DMS53 (cell line): ENCODE results near the gene SLC28A1.
A peak's percentile ranks its signal among the peaks of the same experiment; 100 is the strongest.
"Not testable (repeated sequence)": the region's sequence is repeated elsewhere in the genome, so short reads cannot be mapped to it uniquely, and the experiment has no call there.

Source experiments
- DNase-seq: peaks from one replicate; lab custom pipeline; 2025; lab: John Stamatoyannopoulos, UW

SLC28A1 gene

GRCh38 chr15:84862214-84862975 is 22.1 kb upstream of the SLC28A1 start:
- no peak for DNase-seq

DNA sequence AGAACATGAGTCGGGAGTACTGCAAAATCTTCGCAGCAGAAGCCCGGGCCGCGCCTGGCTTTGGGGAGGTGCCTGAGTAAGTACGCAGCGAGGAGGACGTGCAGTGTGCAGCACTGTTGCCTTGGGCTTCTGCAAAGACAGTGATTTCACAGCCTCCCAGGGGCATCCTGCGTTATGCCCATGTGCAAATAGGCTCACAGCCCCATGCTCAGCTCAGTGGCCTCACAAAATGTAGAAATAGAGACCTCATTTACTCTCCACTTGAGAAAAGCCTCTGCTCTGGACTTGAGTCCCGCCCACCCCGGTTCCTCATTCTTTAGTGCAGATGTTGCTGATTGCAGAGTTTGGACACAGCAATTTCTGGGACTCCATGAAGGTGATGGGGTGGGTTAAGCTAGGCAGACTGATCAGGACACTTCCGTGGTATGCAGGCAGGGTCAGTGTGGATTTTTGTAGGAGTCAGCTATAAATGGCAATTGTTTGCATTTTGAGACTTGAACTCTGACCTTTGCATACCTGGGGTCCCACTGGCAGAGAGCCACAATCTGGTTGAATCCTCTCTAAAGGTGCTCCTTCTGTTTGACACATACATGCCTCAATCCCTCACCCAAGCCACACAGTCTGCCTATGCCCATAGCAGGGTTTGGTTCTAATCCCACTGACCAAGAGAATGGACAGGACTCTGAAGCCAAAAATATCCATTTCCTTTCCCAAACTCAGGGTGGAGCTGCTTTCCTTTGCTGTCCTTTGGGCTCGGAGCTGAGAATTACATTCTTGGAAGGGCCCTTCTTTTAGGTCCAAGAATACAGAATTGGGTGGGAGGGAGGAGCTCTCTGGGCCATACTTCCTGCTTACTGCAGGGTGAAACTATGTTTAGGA is 20.7 kb upstream of the SLC28A1 start:
- DNase-seq: no peak

DNA sequence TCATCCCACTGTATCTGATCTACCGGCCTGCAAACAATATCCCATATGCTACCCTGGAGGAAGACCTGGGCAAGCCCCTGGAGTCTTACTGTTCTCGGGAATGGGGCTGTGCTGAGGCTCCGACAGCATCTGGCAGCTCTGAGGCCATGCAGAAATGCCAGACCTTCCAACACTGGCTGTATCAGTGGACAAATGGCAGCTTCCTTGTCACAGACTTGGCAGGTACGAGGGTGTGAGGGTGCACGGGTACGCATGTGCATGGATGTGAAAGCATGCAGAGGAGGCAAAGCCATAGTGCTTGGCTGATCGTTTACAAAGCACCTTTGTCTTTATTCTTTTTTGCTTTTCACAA is 20.0 kb upstream of the SLC28A1 start:
- no peak for DNase-seq

GRCh38 chr15:84865074-84865569 is 19.3 kb upstream of the SLC28A1 start:
- DNase-seq: no peak

- DNase-seq: no peak
Observed at GRCh38 chr15:84868037-84868880, 16.2 kb upstream of the SLC28A1 start.

- no peak for DNase-seq
Observed at GRCh38 chr15:84869510-84869909, 15.0 kb upstream of the SLC28A1 start.

DNA sequence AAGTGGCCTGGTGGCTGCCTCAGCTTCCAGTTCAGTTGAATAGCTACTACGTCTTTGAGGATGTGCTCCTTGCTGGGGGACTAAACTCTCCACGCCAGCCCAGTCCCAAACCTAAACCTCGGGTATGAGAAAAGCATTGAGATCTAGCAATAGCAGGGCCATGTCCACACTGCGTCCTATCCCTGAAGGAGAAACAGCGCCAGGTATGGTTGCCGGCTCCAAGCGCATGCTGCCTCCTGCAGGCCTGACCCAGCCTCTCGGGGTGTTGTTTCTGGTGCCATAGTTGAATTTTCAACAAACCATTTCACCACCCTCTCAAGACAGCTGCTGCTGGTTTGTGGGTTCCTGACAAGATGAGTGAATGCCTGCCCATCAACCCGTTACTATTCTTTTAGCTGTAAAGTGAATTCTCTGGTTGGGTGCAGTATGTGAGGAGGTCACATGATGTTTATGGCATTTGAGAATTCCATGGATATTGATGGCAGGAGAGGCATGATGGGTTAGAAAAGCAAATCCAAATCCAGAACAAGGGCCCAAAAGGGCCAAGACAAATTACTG is 13.0 kb upstream of the SLC28A1 start:
- no peak for DNase-seq

DNA sequence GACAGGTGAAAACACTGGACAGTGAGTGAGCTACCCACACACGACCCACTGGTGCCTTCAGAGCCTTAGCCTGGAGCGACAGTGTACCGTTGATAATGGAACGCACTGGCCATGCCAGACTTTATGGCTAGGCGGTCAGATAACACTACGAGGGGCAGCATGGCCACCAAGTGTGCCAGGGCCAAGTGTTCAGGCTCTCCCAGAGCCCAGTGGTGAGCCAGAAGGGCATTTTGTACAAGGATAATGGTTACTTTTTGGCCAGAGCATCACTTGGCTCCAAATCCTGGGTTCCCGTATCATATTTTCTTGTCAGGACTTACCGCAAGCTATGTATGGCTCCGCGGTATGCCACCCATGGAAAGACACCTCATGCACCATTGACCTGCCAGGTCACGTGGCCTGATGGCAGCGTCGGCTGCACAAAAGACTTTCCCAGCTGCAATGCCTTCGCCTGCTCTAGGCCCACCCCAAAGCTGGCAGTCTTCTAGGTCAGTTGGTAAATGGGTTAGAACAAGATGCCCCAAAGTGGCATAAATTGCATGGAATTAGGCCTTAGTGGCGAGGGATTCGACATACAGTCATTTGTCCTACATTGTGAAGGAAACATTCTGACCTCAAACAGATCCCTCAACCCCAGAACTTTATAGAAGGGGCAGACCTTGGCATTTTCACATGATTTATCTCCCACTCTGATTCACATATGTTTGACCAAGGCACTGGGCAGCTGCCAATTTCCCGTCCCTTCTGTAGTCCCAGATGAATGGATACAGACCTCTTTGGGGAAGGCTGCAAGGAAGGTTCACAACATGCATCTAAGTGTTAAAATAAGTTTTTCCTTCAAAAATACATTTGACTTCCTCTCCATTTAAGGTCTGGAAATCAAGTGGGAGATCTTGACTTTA is 12.2 kb upstream of the SLC28A1 start:
- DNase-seq: no peak

DNA sequence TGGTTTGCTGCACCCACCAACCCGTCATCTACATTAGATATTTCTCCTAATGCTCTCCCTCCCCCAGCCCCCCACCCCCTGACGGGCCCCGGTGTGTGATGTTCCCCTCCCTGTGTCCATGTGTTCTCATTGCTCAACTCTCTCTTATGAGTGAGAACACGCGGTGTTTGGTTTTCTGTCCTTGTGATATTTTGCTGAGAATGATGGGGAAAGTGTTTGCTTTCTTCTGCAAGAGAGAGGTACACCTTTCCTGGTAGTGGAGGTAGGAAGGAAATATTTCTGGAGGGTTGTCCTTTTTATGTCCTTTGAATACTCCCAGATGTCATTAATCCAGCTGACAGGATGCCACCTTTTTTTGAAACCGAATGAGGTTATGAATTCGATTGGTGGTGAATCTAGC is 10.5 kb upstream of the SLC28A1 start:
- DNase-seq: no peak

GRCh38 chr15:84874981-84875699 is 9.3 kb upstream of the SLC28A1 start:
- no peak for DNase-seq

DNA sequence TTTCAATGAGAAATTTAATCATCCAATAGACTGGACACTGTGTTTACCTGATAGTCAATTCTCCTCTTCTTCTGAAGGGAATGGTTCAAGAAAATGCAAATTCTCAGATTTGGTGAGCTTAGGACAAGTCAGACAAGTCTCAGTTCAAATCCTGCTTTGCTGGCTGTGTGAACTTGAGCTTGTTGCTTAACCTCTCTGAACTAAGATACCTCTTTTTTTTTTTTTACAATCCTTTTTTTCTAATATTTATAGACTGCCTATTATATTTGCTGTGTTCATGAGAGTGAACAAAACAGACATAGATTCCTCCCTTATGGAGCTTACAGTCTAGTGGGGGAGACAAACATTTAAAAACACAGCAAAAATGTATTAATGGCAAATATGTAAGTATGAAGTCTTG is 8.2 kb upstream of the SLC28A1 start:
- DNase-seq: no peak

DNA sequence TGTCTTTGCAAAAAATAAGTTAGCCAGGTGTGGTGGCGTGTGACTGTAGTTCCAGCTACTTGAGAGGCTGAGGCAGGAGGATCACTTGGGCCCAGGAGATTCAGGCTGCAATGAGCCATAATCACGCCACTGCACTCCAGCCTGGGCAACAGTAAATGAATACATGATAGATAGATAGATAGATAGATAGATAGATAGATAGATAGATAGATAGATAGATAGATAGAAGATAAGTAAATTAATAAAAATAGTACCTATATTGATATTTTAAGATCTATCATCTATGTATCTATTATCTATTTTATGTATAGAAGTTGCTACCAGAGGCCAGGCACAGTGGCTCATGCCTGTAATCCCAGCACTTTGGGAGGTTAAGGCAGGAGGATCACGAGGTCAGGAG is 6.8 kb upstream of the SLC28A1 start:
- DNase-seq: not testable (repeated sequence)

DNA sequence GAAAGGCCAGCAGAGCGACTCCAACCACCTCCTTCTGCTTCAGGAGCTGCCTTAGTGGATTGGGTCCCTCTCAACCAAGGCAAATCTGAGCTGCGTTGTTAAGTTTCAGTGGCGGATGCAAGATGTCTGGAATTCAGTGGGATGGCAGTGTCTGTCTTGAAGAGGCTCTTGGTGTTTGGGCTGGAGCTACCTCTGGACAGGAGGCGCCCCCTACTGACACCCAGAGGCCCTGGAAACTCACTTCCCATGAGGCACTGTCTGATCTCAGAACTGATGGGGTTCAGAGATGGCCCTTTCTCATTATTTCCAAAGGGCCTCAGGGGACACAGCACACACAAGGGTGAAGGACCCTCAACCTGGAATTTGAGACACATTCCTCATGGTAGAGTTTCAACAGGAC is 6.0 kb upstream of the SLC28A1 start:
- peak; percentile 66 for DNase-seq

- no peak for DNase-seq
Observed at GRCh38 chr15:84879088-84879780, 5.2 kb upstream of the SLC28A1 start.

GRCh38 chr15:84880007-84880406 is 4.5 kb upstream of the SLC28A1 start:
- no peak for DNase-seq

DNA sequence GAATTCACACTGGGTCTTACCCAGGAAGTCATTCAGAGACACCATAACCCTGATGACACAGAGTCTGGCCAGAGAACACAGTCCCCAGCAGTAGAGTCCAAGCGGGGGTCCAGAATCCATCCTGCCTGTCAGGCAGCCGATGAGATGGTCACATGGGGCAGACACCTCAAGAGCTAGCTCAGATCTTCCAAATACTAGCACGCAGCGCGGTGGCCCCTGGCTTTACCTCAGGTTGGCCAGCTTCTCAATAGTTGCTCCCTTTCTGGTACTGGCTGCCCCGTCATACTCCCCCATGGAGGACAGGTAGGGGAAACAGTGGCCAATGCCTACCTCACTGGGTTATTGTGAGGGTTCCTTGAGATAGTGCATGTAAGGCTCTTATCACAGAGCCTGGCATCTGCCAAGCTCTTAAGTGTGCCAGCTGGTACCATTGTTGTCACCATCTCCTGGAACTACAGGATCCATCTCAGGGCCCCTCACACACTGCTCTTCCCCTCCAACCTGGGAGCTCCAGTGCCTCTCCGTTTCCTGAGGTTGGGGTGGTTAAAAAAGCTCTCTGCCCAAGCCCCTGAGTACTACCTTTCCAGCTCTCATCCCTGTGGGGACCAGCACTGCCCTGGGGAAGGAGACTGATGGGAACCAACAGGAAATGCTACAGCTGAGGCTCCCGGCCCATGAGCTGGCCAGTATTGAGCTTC is 3.5 kb upstream of the SLC28A1 start:
- no peak for DNase-seq

DNA sequence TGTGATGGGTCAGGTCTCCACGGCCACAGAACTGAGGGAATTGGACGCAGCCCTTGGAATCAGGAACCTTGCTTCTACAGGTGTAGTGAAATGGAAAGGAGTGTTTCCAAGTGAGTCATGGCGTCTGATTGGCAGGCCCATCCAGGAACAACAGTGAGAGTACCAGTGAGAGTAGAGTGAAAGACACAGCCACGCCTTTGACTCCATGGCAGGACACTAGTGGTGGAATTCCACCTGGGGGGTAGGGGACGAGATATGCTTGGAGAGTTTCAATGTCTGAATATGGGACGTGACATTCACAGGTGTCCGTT is 3.0 kb upstream of the SLC28A1 start:
- no peak for DNase-seq

GRCh38 chr15:84883466-84883865 is 996 bp upstream of the SLC28A1 start:
- no peak for DNase-seq

DNA sequence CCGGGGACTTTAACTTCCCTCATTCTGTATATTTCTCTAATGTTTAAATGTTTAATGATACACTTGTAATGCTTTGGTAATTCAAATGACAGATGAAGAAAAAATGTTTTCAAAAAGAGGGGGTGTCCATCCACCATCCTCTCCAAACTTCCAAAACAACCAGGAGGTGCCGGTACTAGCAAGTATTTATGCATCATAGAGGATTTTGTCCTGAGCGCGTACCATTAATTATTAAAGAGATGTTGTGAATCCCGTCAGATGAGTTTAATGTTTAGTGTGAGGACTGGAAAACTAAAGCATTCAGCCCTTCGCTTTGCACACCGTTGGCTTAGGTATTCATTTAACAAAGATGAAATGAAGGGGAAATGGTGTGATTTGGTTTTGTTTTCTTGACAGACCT is 1.3 kb downstream of the SLC28A1 start:
- DNase-seq: no peak
